ENCODE results near the gene HDAC1.
"Not testable (repeated sequence)": the region's sequence is repeated elsewhere in the genome, so short reads cannot be mapped to it uniquely, and the experiment has no call there.

HDAC1 gene

DNA sequence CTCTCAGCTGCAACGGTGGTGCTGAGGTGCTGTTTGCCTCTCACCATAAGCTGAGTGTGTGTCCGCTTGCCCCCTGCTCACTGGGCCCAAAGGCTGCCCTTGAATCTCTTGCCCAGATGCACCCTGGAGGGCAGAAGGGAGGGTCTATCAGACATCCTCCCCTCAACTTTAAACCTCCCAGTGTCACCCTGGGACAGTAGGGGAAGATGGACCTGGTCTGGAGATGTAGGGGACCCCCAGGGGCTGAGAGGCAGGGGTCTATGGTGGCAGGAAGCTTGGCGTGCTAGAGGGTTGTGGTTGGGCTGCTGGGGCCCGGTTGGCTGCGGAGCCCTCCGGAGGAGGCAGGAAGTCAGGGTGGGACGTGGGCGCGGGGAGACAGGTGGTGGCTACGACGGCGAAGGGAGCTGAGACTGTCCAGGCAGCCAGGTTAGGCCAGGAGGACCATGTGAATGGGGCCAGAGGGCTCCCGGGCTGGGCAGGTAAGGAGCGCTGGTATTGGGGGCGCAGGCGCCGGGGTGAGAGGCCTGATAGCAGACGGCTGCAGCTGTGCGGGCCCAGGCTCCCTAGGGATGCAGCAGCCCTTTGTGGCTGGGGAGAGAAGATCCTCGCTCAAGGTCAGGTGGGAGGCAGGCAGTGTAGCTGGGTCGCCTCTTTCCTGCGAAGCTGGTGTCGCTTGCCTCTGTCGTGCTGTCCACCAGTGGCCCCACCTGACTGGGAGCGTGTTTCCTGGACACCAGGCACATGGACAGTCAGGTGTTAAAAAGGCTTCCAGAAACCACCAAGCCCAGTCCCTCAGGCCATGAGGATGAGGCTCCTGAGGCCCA, 40.8 kb upstream of the HDAC1 start, which contains the start of gene LCK:
LCK (plus strand) TSS at position 373 of the 824 bp plus-strand sequence. CDS start 23,065 bp downstream, outside the sequence.
- DNase-seq (ENCODE audit: low read depth), result peak; percentile 85
- peak within 1 kb of the TSS; percentile 71 for H3K4me3 ChIP-seq (ENCODE audit: low read depth, low read length)
- TF ChIP-seq, protein P1, sequence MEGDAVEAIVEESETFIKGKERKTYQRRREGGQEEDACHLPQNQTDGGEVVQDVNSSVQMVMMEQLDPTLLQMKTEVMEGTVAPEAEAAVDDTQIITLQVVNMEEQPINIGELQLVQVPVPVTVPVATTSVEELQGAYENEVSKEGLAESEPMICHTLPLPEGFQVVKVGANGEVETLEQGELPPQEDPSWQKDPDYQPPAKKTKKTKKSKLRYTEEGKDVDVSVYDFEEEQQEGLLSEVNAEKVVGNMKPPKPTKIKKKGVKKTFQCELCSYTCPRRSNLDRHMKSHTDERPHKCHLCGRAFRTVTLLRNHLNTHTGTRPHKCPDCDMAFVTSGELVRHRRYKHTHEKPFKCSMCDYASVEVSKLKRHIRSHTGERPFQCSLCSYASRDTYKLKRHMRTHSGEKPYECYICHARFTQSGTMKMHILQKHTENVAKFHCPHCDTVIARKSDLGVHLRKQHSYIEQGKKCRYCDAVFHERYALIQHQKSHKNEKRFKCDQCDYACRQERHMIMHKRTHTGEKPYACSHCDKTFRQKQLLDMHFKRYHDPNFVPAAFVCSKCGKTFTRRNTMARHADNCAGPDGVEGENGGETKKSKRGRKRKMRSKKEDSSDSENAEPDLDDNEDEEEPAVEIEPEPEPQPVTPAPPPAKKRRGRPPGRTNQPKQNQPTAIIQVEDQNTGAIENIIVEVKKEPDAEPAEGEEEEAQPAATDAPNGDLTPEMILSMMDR (IDR thresholded peaks at IDR 0.05; ENCODE audit: insufficient read depth, low read depth, low read length, missing control alignments), result no peak

DNA sequence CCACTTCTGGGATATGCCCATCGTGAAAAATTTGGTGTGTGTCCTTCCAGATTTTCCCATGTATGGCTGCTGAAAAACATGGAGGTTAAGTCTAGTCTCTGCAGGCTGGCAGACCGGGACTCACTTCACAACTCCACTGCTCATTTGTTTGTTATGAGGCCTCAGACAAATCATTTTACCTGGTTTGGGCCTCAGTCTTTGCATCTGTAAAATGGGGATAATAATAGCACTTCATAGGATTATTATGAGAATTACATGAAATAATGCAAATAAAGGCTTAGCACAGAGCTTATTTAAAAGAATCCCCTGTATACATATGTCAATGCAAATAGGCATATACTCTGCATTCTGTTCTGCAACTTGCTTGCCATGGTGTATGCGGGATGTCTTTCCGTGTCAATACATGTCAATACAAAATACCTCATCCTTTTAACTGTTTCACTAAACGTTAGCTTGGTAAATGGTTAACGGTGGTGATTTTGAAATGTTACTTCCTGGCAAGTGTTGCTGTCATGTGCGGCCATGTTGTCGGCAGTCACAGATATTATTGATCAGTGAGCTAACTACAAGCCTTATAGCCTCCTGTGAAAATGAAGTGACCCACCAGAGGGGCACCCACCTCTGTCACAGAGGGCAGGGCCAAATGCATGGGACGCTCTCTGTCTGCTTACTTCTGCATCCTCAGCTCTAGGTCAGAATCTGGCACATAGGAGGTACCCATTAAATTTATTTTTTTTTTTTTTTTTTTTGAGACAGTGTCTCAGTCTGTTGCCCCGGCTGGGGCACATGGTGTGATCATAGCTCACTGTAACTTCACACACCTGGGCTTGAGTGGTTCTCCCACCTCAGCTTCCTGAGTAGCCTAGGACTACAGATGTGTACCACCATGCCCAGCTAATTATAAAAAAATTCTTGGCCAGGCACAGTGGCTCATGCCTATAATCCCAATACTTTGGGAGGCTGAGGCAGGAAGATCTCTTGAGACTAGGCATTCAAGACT, 36.5 kb upstream of the HDAC1 start:
- TF ChIP-seq, protein P1 (IDR thresholded peaks at IDR 0.05; ENCODE audit: insufficient read depth, low read depth, low read length, missing control alignments), result no peak
- DNase-seq (ENCODE audit: low read depth), result peak; percentile 54
- H3K4me3 ChIP-seq (ENCODE audit: low read depth, low read length), result peak overlapping the region; percentile 71

DNA sequence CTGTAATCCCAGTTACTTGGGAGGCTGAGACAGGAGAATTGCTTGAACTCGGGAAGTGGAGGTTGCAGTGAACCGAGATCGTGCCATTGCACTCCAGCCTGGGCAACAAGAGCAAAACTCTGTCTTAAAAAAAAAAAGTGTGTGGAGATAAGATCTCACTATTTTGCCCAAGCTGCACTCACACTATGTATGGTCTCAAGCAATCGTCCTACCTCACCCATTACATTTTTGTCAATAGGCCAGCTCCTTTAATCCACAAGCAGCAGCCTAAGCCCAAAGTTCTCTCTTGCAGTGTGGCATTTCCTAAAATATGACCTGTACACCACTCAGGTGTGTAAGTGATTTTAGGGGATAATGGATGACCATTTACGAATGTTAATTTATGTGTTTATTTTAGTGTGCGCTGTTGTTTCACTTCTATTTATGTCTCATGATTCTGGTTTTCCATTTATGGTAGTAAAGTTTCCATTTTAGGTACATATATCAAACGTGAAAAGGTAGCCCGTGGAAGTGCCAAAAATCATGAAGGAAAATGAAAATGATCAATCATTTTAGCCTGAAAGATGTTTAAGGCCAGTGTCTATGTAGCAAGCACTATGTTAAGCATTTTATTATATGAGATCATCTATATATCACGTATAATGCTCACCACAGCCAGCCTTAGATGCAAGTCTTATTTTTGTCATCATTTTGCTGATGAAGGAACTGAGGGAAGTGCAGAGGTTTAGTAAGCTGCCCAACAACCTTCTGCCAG, 35.2 kb upstream of the HDAC1 start:
- no peak for DNase-seq (ENCODE audit: low read depth)
- TF ChIP-seq, protein P1 (IDR thresholded peaks at IDR 0.05; ENCODE audit: insufficient read depth, low read depth, low read length, missing control alignments), result no peak
- peak overlapping the region; percentile 30 for H3K4me3 ChIP-seq (ENCODE audit: low read depth, low read length)

DNA sequence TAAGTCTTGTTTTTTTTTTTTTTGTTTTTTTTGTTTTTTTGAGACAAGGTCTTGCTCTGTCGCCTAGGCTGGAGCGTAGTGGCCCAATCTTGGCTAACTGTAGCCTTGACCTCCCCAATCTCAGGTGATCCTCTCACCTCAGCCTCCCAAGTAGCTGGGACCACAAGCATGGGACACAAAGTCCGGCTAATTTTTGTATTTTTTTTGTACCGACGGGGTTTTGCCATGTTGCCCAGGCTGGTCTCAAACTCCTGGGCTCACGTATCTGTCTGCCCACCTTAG, 34.7 kb upstream of the HDAC1 start:
- TF ChIP-seq, protein P1 (IDR thresholded peaks at IDR 0.05; ENCODE audit: insufficient read depth, low read depth, low read length, missing control alignments), result no peak
- H3K4me3 ChIP-seq (ENCODE audit: low read depth, low read length), result peak overlapping the region; percentile 30

DNA sequence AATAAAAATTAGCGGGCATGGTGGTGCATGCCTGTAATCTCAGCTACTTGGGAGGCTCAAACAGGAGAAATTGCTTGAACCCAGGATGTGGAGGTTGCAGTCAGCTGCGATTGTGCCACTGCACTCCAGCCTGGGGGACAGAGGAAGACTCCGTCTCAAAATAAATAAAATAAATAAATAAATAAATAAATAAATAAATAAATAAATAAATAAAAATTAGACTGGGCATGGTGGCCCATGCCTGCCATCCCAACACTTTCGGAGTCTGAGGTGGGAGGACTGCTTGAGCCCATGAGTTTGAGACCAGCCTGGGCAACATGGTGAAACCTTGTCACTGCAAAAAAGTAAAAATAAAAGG, 28.7 kb upstream of the HDAC1 start:
- not testable (repeated sequence) for H3K4me3 ChIP-seq (ENCODE audit: low read depth, low read length); DNase-seq (ENCODE audit: low read depth)

More for the DNA sequence above, 34.7 kb upstream of the HDAC1 start:
- DNase-seq (ENCODE audit: low read depth), result no peak

DNA sequence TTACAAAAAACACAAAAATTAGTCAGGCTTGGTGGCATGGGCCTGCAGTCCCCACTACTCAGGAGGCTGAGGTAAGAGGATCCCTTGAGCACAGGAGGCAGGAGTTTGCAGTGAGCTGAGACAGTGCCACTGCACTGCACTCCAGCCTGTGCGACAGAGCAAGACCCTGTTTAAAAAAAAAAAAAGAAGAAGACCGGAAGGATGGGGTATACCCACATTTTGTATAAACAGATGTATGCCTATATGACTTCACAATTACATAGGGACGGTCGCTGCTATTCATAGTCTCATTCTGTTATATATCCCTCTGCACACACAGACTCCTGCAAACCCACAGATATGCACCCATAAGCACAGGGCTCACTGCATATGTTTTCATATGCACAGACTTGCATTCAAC, 28.1 kb upstream of the HDAC1 start:
- TF ChIP-seq, protein P1 (IDR thresholded peaks at IDR 0.05; ENCODE audit: insufficient read depth, low read depth, low read length, missing control alignments), result no peak
- no peak overlapping the region for H3K4me3 ChIP-seq (ENCODE audit: low read depth, low read length)
- peak; percentile 35 for DNase-seq (ENCODE audit: low read depth)
